ENCODE results near the gene LPP. TPM values are rescaled to one million over a fixed set of nuclear protein-coding genes. Genes with fewer than 3 reads are reported as not detected.

The LPP gene
- total RNA-seq, 4 donors from 2014 or later: 1,872 to 3,079 (median 2,300) TPM

GRCh38 chr3:188255190-188255589 is 101.2 kb downstream of the LPP start:
- H3K9me3 ChIP-seq: no peaks in the 10 kb centered on the region
- H3K27ac ChIP-seq (replicated peaks in 1 of 4): peak overlapping the region; percentile 75 to 98 (median 91)
- no peak for DNase-seq (ENCODE audit: extremely low spot score)
- intact Hi-C loops (cut with DNase I): loop anchor here (10.0 kb wide), 1 partner anchor 200 kb away; no protein-coding TSS in a partner anchor
- TF ChIP-seq CTCF (IDR thresholded peaks at IDR 0.05): no peak
- no peak for TF ChIP-seq POLR2AphosphoS5 (IDR thresholded peaks at IDR 0.05)
- no peak for TF ChIP-seq EP300 (IDR thresholded peaks at IDR 0.05)
- TF ChIP-seq POLR2A (IDR thresholded peaks at IDR 0.05; ENCODE audit: low read depth): no peak
- no peak overlapping the region for H3K4me3 ChIP-seq
- H3K36me3 ChIP-seq: peaks cover 0 to 17% (median 3%) of the 10 kb centered on the region in 4 donors
- H3K27me3 ChIP-seq: no peaks in the 10 kb centered on the region
- 68% methylated on average over 2 of the region's 2 CpGs for WGBS
- H3K4me1 ChIP-seq: peaks cover 35 to 85% (median 84%) of the 10 kb centered on the region in 4 donors

- intact Hi-C loops (cut with DNase I): loop anchor here (10.0 kb wide), 1 partner anchor 202 kb away; no protein-coding TSS in a partner anchor
- Histone ChIP-seq H3K4me1 (peaks cover 46 to 95% (median 94%) of the 10 kb centered on the region in 4 donors), H3K27ac (replicated peaks in 1 of 4) (peak overlapping the region; percentile 90 to 98 (median 93)), H3K27me3 (no peaks in the 10 kb centered on the region), H3K9me3 (no peaks in the 10 kb centered on the region), H3K4me3 (no peak overlapping the region), H3K36me3 (peaks cover 0 to 17% (median 3%) of the 10 kb centered on the region in 4 donors)
- 64% methylated on average over 3 of the region's 3 CpGs for WGBS
- no peak for DNase-seq (ENCODE audit: extremely low spot score)
- TF ChIP-seq EP300 (IDR thresholded peaks at IDR 0.05) (no peak), POLR2AphosphoS5 (IDR thresholded peaks at IDR 0.05) (no peak), POLR2A (IDR thresholded peaks at IDR 0.05; ENCODE audit: low read depth) (no peak), CTCF (IDR thresholded peaks at IDR 0.05) (no peak)
Observed at GRCh38 chr3:188256758-188257157, 102.8 kb downstream of the LPP start.

GRCh38 chr3:188257384-188258026 is 103.5 kb downstream of the LPP start:
- H3K27me3 ChIP-seq: no peaks in the 10 kb centered on the region
- H3K4me1 ChIP-seq: peaks cover 53 to 100% (median 99%) of the 10 kb centered on the region in 4 donors
- 67% methylated on average over 3 of the region's 3 CpGs for WGBS

GRCh38 chr3:188259191-188259590 is 105.2 kb downstream of the LPP start:
- DNase-seq (ENCODE audit: extremely low spot score): no peak
- Histone ChIP-seq H3K27ac (replicated peaks in 1 of 4) (peak overlapping the region; percentile 90 to 98 (median 93)), H3K4me3 (no peak overlapping the region), H3K9me3 (no peaks in the 10 kb centered on the region), H3K36me3 (peaks cover 0 to 17% (median 3%) of the 10 kb centered on the region in 4 donors), H3K27me3 (no peaks in the 10 kb centered on the region), H3K4me1 (peaks cover 66 to 98% (median 96%) of the 10 kb centered on the region in 4 donors)
- intact Hi-C loops (cut with DNase I): loop anchor here (10.0 kb wide), 1 partner anchor 204 kb away; no protein-coding TSS in a partner anchor
- WGBS: 54% methylated on average over 2 of the region's 2 CpGs
- TF ChIP-seq POLR2A (IDR thresholded peaks at IDR 0.05; ENCODE audit: low read depth): no peak
- no peak for TF ChIP-seq EP300 (IDR thresholded peaks at IDR 0.05)
- no peak for TF ChIP-seq CTCF (IDR thresholded peaks at IDR 0.05)

More at GRCh38 chr3:188257384-188258026, 103.5 kb downstream of the LPP start:
- H3K9me3 ChIP-seq: no peaks in the 10 kb centered on the region
- TF ChIP-seq CTCF (IDR thresholded peaks at IDR 0.05) (no peak), POLR2A (IDR thresholded peaks at IDR 0.05; ENCODE audit: low read depth) (no peak), EP300 (IDR thresholded peaks at IDR 0.05) (no peak), POLR2AphosphoS5 (IDR thresholded peaks at IDR 0.05) (no peak)
- no peak for DNase-seq (ENCODE audit: extremely low spot score)
- no peak overlapping the region for H3K4me3 ChIP-seq
- H3K27ac ChIP-seq (replicated peaks in 1 of 4): peak overlapping the region; percentile 90 to 98 (median 93)
- intact Hi-C loops (cut with DNase I): loop anchor here (10.0 kb wide), 1 partner anchor 203 kb away; no protein-coding TSS in a partner anchor
- H3K36me3 ChIP-seq: peaks cover 0 to 17% (median 3%) of the 10 kb centered on the region in 4 donors
